SK-N-SH (cell line): ENCODE measurements around the gene HRH2.

Experiments used
- CTCF ChIP-seq: fragments of 200-600 bp; sonication (generic); IDR thresholded peaks from 2 replicates; pipeline ENCODE4 v1.6.1; 2017; ENCODE audit warnings: antibody characterized with exemption, mild to moderate bottlenecking, moderate library complexity
- JUND ChIP-seq: IDR thresholded peaks from 2 replicates; pipeline ENCODE4 v1.4.0; 2012
- TAF1 ChIP-seq: IDR thresholded peaks from 2 replicates; pipeline ENCODE4 v1.6.1; 2012; ENCODE audit warnings: low read depth, mild to moderate bottlenecking, low read length, moderate library complexity, borderline replicate concordance
- USF2 ChIP-seq: fragments of 150-350 bp; IDR thresholded peaks from 2 replicates; pipeline ENCODE4 v1.6.1; 2017; ENCODE audit warnings: antibody characterized with exemption, low read length, low read depth, borderline replicate concordance
- ZBTB33 ChIP-seq: IDR thresholded peaks from 2 replicates; pipeline ENCODE4 v1.4.0; 2012; ENCODE audit warnings: low read depth, borderline replicate concordance

GRCh38 chr5:175664723-175665122 lies 6.9 kb downstream of the HRH2 start:
- TF ChIP-seq CTCF = no peak
- TF ChIP-seq USF2 = no peak
- TF ChIP-seq JUND = no peak
- no peak for TF ChIP-seq ZBTB33
- TF ChIP-seq TAF1 = no peak
